Breast epithelium (tissue), 4 donors: ENCODE results near the gene GATAD2B. TPM values are rescaled to one million over a fixed set of nuclear protein-coding genes. Genes with fewer than 3 reads are reported as not detected.
A peak's percentile ranks its signal among the peaks of the same experiment; 100 is the strongest.

Experiments
- DNase-seq, 2 donors: peaks; one replicate each; pipeline ENCODE4 v3.0.0-alpha.2; 2019; ENCODE audit warnings: low spot score in 2 of 2
- H3K27ac ChIP-seq, 2 donors: fragments of 200-600 bp; sonication (generic) in 1 of 2; one replicate each; pipeline ENCODE4 v1.5.1; 2016 to 2019; ENCODE audit warnings: mild to moderate bottlenecking in 1 of 2
- H3K27me3 ChIP-seq, 2 donors: fragments of 200-600 bp; sonication (generic) in 1 of 2; one replicate each; pipeline versions ENCODE4 v1.5.1 to v1.6.0; 2017 to 2019; ENCODE audit warnings: control low read depth in 1 of 2, mild to moderate bottlenecking in 1 of 2
- H3K36me3 ChIP-seq: fragments of 200-600 bp; one replicate; pipeline ENCODE4 v1.5.1; 2019
- H3K4me1 ChIP-seq, 2 donors: fragments of 200-600 bp; sonication (generic); one replicate each; pipeline ENCODE4 v1.5.1; 2016 to 2019; ENCODE audit warnings: control low read depth in 1 of 2
- H3K4me3 ChIP-seq, 3 donors: fragments of 200-600 bp; sonication (generic); 1 replicate in 2 of 3; 2 replicates in 1 of 3; pipeline ENCODE4 v1.5.1; 2016 to 2019; ENCODE audit warnings: mild to moderate bottlenecking in 3 of 3, moderate library complexity in 2 of 3
- H3K9me3 ChIP-seq, 2 donors: fragments of 200-600 bp; sonication (generic) in 1 of 2; one replicate each; pipeline ENCODE4 v1.5.1; 2016 to 2019; ENCODE audit warnings: control low read depth in 1 of 2
- CTCF ChIP-seq, 3 donors: fragments of 450-650 bp; IDR thresholded peaks; one replicate each; pipeline ENCODE4 v1.5.1; 2016 to 2017; ENCODE audit warnings: antibody characterized with exemption in 3 of 3, mild to moderate bottlenecking in 3 of 3, moderate library complexity in 3 of 3
- POLR2A ChIP-seq: fragments of 450-650 bp; IDR thresholded peaks from one replicate; pipeline ENCODE4 v1.6.1; 2016; ENCODE audit warnings: antibody characterized with exemption, mild to moderate bottlenecking, moderate library complexity
- POLR2AphosphoS5 ChIP-seq, 3 donors: sonication (generic); formaldehyde crosslinking; IDR thresholded peaks; one replicate each; pipeline ENCODE4 v1.6.1; 2017; ENCODE audit warnings: antibody characterized with exemption in 3 of 3
- intact Hi-C: fragments of 100-400 bp; cut with DNase I; formaldehyde crosslinking; loops from one replicate; pipeline ENCODE4 v1.15.1; 2023; ENCODE audit warnings: low total_unique reads
- total RNA-seq, 3 donors: library from RNA; depleted of rRNA; stranded (reverse); fragments of >200 nt; gene quantifications; one replicate each; pipeline ENCODE4 v1.1.0, GENCODE V29; 2016

GATAD2B gene
- total RNA-seq, 3 donors from 2014 or later = 18.7 to 21.2 (median 20.0) TPM

DNA sequence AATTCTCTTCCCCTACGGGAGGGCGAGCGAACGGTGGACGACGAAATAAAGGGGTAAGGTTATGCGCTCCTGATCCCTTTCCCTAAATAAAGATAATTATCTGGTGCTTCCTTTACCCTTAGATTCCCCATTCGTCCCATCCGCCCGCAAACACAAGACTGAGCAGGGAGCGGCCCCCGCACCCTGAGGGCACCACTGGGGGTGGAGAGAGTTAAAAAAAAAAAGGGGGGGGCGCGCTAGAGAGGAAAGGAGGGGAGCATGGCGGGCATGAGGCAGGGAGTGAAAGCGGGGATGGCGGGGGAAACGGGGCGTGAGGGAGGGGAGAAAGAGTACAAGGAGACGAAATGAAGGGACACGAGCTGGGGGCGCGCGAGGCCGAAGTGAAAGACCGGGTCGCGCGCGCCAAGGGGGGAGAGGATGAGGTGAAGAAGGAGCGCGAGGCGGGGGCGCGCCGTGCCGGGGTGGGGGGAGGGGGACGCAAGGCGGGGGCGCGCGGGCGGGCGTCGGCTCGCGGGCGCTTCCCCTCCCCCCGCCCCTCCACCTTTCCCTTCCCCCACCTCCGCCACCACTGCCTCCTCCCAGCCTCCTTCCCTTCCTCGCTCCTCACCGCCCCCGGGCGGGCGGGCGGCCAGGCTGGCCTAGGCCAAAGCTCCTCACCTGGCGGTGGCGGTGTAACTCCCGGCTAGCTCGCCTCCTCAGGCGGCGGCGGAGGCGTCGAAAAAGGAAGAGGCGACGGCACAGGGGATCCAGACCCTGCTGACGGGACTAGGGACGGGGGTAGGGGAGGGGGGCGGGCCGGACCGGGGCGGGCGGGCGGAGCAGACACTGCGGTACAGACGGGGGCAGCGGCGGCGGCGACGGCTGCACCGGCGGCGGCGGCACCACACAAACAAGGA, 448 bp downstream of the GATAD2B start:
- Histone ChIP-seq H3K9me3 (no peaks in the 10 kb centered on the region), H3K36me3 (no peaks in the 10 kb centered on the region), H3K27me3 (no peaks in the 10 kb centered on the region), H3K4me1 (peaks cover 0 to 22% of the 10 kb centered on the region in 2 donors), H3K4me3 (peak overlapping the region; percentile 66 to 91 (median 74)), H3K27ac (peak overlapping the region; percentile 81 to 93)
- TF ChIP-seq POLR2AphosphoS5 (IDR thresholded peaks at IDR 0.05) (no peak), POLR2A (no peak), CTCF (IDR thresholded peaks at IDR 0.05) (no peak)
- intact Hi-C loops = no loop called here
- peak in 1 of 2 donors; percentile 58 for DNase-seq

- intact Hi-C loops = no loop called here
- H3K36me3 ChIP-seq = no peaks in the 10 kb centered on the region
- no peaks in the 10 kb centered on the region for H3K9me3 ChIP-seq
- H3K27me3 ChIP-seq = no peaks in the 10 kb centered on the region
- peak overlapping the region; percentile 81 to 93 for H3K27ac ChIP-seq
- DNase-seq = no peak
- H3K4me1 ChIP-seq = peaks cover 0 to 22% of the 10 kb centered on the region in 2 donors
- H3K4me3 ChIP-seq = peak overlapping the region; percentile 66 to 91 (median 74)
- TF ChIP-seq POLR2AphosphoS5 (IDR thresholded peaks at IDR 0.05) (no peak), CTCF (IDR thresholded peaks at IDR 0.05) (no peak), POLR2A (no peak)
Measured at GRCh38 chr1:153921803-153922075, 1.0 kb downstream of the GATAD2B start.

DNA sequence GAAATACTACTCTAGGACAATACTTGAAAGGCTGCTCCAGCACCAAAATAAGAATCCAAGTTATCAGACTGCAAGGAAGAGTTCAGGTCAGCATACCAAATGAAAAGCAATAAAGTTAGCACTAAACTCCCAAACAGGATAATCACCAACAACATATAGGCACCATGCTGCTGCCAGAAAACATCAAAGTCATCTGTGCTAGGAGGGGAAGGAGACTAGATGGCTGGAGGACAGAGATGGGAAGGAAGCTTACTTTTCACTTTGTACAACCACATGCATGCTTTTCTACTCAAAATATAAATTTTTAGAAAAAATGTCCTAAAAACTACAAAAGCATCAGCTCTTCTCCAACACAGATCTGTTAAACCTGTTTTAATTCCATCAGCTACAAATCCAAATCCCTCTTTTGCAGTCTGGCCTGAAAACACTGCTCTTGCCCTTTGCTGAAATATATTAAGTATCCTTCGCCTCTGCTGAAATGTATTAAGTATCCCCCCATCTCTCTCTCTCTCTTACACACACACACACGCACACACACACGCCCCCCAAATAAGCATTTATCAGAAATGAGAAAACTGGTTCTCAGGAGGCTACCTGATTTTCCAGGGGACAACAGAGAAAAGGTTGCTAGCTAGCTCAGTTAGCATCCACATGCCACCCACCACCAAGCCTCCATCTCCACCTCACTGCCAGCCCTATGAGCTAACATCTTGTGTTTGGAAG, 1.5 kb downstream of the GATAD2B start:
- Histone ChIP-seq H3K36me3 (no peaks in the 10 kb centered on the region), H3K4me1 (peaks cover 0 to 22% of the 10 kb centered on the region in 2 donors), H3K4me3 (peak overlapping the region; percentile 66 to 91 (median 74)), H3K27me3 (no peaks in the 10 kb centered on the region), H3K27ac (peak overlapping the region; percentile 81 to 93), H3K9me3 (no peaks in the 10 kb centered on the region)
- intact Hi-C loops = no loop called here
- no peak for TF ChIP-seq POLR2A
- TF ChIP-seq POLR2AphosphoS5 (IDR thresholded peaks at IDR 0.05) = no peak
- no peak for TF ChIP-seq CTCF (IDR thresholded peaks at IDR 0.05)
- no peak for DNase-seq

GRCh38 chr1:153919876-153920852, 2.6 kb downstream of the GATAD2B start:
- Histone ChIP-seq H3K36me3 (no peaks in the 10 kb centered on the region), H3K4me3 (peak overlapping the region in 1 of 3 donors; percentile 74), H3K27me3 (no peaks in the 10 kb centered on the region), H3K4me1 (peaks cover 0 to 22% of the 10 kb centered on the region in 2 donors), H3K27ac (peak overlapping the region; percentile 24 to 49), H3K9me3 (no peaks in the 10 kb centered on the region)
- intact Hi-C loops = no loop called here
- TF ChIP-seq POLR2AphosphoS5 (IDR thresholded peaks at IDR 0.05) = no peak
- no peak for TF ChIP-seq CTCF (IDR thresholded peaks at IDR 0.05)
- no peak for TF ChIP-seq POLR2A
- no peak for DNase-seq
